NB4 (cell line): Measurements from ENCODE around the gene ZBTB7B.
A peak's percentile ranks its signal among the peaks of the same experiment; 100 is the strongest.

Experiments
- POLR2A ChIP-seq: IDR thresholded peaks from 2 replicates; pipeline ENCODE4 v1.6.1; 2011; ENCODE audit warnings: mild to moderate bottlenecking; ENCODE audit not compliant: insufficient read length; ENCODE audit errors: extremely low read depth
- TF ChIP-seq, protein P1 (sequence below): IDR thresholded peaks from one replicate; pipeline ENCODE4 v1.5.1; 2012; ENCODE audit warnings: low read depth, low read length
- TF ChIP-seq, protein P2 (sequence below): IDR thresholded peaks from 2 replicates; pipeline ENCODE4 v1.6.1; 2011; ENCODE audit warnings: low read depth, low read length

DNA sequence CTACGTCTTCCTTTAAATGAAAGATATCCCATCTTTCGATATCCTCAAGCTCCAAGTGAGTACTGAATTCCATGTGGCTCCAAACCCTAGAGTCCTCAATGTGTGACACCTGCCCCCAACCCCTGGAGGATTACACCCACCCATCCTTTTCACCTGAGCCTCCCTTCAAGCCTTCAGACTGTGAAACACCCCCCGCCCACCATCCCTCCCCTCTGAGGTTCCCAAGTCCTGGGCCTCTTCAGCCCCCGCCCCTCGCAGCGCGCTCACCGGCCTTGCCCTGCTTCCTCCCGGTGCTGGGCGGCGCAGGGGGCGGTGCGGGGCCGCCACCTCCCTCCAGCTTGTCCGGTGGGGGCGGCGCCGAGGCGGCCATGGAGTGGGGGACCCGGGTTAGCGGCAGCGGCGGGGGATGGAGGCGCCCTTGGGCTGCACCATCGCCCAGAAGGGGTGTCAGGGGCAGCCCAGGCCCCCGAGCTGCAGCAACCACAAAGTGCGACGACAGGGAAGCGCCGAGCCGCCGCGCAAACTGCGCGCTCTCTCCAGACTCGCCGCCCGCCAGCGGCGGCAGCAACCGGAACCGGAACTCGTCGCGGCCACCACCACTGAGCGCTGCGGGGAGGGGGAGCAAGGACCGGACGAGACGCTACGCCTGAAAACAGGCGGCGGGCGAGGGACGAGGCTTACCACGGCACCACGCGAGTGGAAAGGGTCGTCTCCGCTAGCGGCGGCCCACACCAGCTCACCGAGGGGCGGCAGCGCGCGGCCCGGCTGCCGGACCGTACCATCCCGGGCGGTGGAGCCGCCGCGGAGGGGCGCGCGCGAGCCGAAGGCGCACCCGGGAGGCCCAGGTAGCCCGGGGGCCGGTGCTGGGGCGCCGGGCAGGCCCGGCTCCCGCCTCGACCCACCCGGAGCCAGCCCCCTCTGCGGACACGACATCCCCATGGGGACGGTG, 41.1 kb upstream of the ZBTB7B start, which contains the start of gene PYGO2:
- peak; percentile 88 for TF ChIP-seq POLR2A
- TF ChIP-seq, protein P1, sequence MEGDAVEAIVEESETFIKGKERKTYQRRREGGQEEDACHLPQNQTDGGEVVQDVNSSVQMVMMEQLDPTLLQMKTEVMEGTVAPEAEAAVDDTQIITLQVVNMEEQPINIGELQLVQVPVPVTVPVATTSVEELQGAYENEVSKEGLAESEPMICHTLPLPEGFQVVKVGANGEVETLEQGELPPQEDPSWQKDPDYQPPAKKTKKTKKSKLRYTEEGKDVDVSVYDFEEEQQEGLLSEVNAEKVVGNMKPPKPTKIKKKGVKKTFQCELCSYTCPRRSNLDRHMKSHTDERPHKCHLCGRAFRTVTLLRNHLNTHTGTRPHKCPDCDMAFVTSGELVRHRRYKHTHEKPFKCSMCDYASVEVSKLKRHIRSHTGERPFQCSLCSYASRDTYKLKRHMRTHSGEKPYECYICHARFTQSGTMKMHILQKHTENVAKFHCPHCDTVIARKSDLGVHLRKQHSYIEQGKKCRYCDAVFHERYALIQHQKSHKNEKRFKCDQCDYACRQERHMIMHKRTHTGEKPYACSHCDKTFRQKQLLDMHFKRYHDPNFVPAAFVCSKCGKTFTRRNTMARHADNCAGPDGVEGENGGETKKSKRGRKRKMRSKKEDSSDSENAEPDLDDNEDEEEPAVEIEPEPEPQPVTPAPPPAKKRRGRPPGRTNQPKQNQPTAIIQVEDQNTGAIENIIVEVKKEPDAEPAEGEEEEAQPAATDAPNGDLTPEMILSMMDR: peak; percentile 7
- TF ChIP-seq, protein P2, sequence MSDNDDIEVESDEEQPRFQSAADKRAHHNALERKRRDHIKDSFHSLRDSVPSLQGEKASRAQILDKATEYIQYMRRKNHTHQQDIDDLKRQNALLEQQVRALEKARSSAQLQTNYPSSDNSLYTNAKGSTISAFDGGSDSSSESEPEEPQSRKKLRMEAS: no peak
